Stimulated activated CD4-positive, alpha-beta T cell treated with anti-CD3 and anti-CD28 coated beads, Interleukin-1b, Interleukin-23, amount 100 ng/mL, for 1 hour (primary cell): ENCODE results near the gene ULK4.
"Not testable (repeated sequence)": the region's sequence is repeated elsewhere in the genome, so short reads cannot be mapped to it uniquely, and the experiment has no call there.

Source experiments
- DNase-seq, 2 donors: peaks; one replicate each; pipeline ENCODE4 v3.0.0-alpha.2; 2020; ENCODE audit warnings: low read depth in 2 of 2

Gene ULK4

GRCh38 chr3:41872157-41872556 lies 89.7 kb downstream of the ULK4 start:
- no peak for DNase-seq

GRCh38 chr3:41867533-41867932 lies 94.4 kb downstream of the ULK4 start:
- DNase-seq, result no peak

GRCh38 chr3:41866298-41866697 lies 95.6 kb downstream of the ULK4 start:
- DNase-seq, result no peak

- DNase-seq, result no peak
These were observed 98.9 kb downstream of the ULK4 start for GRCh38 chr3:41863024-41863423.

GRCh38 chr3:41860489-41860888 lies 101.4 kb downstream of the ULK4 start:
- DNase-seq, result not testable (repeated sequence)

- DNase-seq, result no peak
These were observed 106.9 kb downstream of the ULK4 start for GRCh38 chr3:41854956-41855355.

- DNase-seq, result no peak
These were observed 108.2 kb downstream of the ULK4 start for GRCh38 chr3:41853540-41854196.

GRCh38 chr3:41848753-41849574 lies 112.9 kb downstream of the ULK4 start:
- no peak for DNase-seq

GRCh38 chr3:41847679-41848078 lies 114.2 kb downstream of the ULK4 start:
- no peak for DNase-seq

GRCh38 chr3:41846850-41847249 lies 115.1 kb downstream of the ULK4 start:
- DNase-seq, result no peak

GRCh38 chr3:41845826-41846225 lies 116.1 kb downstream of the ULK4 start:
- DNase-seq, result no peak

- DNase-seq, result not testable (repeated sequence)
These were observed 117.6 kb downstream of the ULK4 start for GRCh38 chr3:41844256-41844655.

GRCh38 chr3:41840936-41841668 lies 120.8 kb downstream of the ULK4 start:
- not testable (repeated sequence) for DNase-seq

GRCh38 chr3:41836360-41837134 lies 125.4 kb downstream of the ULK4 start:
- DNase-seq, result no peak

GRCh38 chr3:41833628-41834027 lies 128.3 kb downstream of the ULK4 start:
- no peak for DNase-seq

- no peak for DNase-seq
These were observed 142.7 kb downstream of the ULK4 start for GRCh38 chr3:41819236-41819635.

- no peak for DNase-seq
These were observed 153.3 kb downstream of the ULK4 start for GRCh38 chr3:41808618-41809017.

GRCh38 chr3:41808152-41808551 lies 153.8 kb downstream of the ULK4 start:
- DNase-seq, result no peak

- DNase-seq, result no peak
These were observed 166.9 kb downstream of the ULK4 start for GRCh38 chr3:41794748-41795589.

GRCh38 chr3:41792806-41793205 lies 169.1 kb downstream of the ULK4 start:
- DNase-seq, result no peak

GRCh38 chr3:41769106-41769505 lies 192.8 kb downstream of the ULK4 start:
- no peak for DNase-seq
